Measurements from ENCODE around the gene RBM10. TPM values are rescaled to one million over a fixed set of nuclear protein-coding genes. Genes with fewer than 3 reads are reported as not detected.

The RBM10 gene
- total RNA-seq, 1 experiment from 2014 or later, result 56.9 TPM

- intact Hi-C loops (cut with micrococcal nuclease), result loop anchor here (10.0 kb wide), 1 partner anchor 559 kb away; no protein-coding TSS in a partner anchor
- Histone ChIP-seq H3K9ac (ENCODE audit: low read length) (no peak overlapping the region), H3K4me1 (ENCODE audit: control insufficient read depth in 1 of 2, insufficient read depth in 2 of 2, low read length in 2 of 2) (peaks cover 7 to 21% of the 10 kb centered on the region in 2 experiments; a peak in 3 of 4 replicates), H3K4me2 (ENCODE audit: low read length) (no peak overlapping the region), H3K79me2 (ENCODE audit: insufficient read depth, low read length) (peaks cover 79% of the 10 kb centered on the region), H3K27ac (ENCODE audit: low read depth, low read length) (no peak overlapping the region), H3K4me3 (replicated peaks in 1 of 2; ENCODE audit: low read depth in 1 of 2, low read length in 2 of 2) (no peak overlapping the region), H2AFZ (ENCODE audit: low read depth, low read length, poor library complexity, severe bottlenecking) (no peak overlapping the region), H4K20me1 (ENCODE audit: insufficient read depth) (no peaks in the 10 kb centered on the region), H3K9me2 (ENCODE audit: insufficient read depth) (no peaks in the 10 kb centered on the region), H3K36me3 (ENCODE audit: control insufficient read depth in 1 of 2, insufficient read depth in 2 of 2, low read length in 2 of 2) (peaks cover 6 to 25% of the 10 kb centered on the region in 2 experiments; a peak in 3 of 4 replicates), H3K9me3 (ENCODE audit: control insufficient read depth in 1 of 2, insufficient read depth in 1 of 2, low read depth in 1 of 2, low read length in 2 of 2) (no peaks in the 10 kb centered on the region), H3K27me3 (ENCODE audit: insufficient read depth, low read length) (no peaks in the 10 kb centered on the region)
- DNase-seq (ENCODE audit: low read depth, low spot score) (no peak), ATAC-seq (no peak)
- no TSS peak for BruUV-seq (replicated peaks)
- CTCF ChIA-PET, result no interaction called here
- POLR2A ChIA-PET, result no interaction called here
- TF ChIP-seq REST (IDR thresholded peaks at IDR 0.05; ENCODE audit: low read depth) (no peak), ATF3 (IDR thresholded peaks at IDR 0.05) (no peak), POLR2A (IDR thresholded peaks at IDR 0.05; ENCODE audit: borderline replicate concordance, extremely low read depth, insufficient read depth, insufficient read length) (no peak), ELF1 (IDR thresholded peaks at IDR 0.05; ENCODE audit: borderline replicate concordance, low read depth) (no peak), FOSL1 (IDR thresholded peaks at IDR 0.05; ENCODE audit: low read depth) (no peak), EGR1 (IDR thresholded peaks at IDR 0.05; ENCODE audit: low read depth) (no peak), SIN3A (IDR thresholded peaks at IDR 0.05; ENCODE audit: low read depth) (no peak), ZBTB33 (IDR thresholded peaks at IDR 0.05; ENCODE audit: extremely low read depth, insufficient replicate concordance, low read length) (no peak)
- RAD21 ChIA-PET (ENCODE audit: low non-redundant PET in 1 of 2, low total read pairs in 2 of 2, uncharacterized antibody in 2 of 2, unreplicated experiment in 2 of 2), result no interaction called here
Observed at GRCh38 chrX:47196098-47196497, 51.1 kb downstream of the RBM10 start.
